HS-5 (cell line): ENCODE measurements around the gene PGLYRP1.

Experiments
- DNase-seq: peaks from one replicate; pipeline ENCODE4 v3.0.0-alpha.2; 2012; ENCODE audit warnings: low read depth

PGLYRP1 gene, protein sequence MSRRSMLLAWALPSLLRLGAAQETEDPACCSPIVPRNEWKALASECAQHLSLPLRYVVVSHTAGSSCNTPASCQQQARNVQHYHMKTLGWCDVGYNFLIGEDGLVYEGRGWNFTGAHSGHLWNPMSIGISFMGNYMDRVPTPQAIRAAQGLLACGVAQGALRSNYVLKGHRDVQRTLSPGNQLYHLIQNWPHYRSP

DNA sequence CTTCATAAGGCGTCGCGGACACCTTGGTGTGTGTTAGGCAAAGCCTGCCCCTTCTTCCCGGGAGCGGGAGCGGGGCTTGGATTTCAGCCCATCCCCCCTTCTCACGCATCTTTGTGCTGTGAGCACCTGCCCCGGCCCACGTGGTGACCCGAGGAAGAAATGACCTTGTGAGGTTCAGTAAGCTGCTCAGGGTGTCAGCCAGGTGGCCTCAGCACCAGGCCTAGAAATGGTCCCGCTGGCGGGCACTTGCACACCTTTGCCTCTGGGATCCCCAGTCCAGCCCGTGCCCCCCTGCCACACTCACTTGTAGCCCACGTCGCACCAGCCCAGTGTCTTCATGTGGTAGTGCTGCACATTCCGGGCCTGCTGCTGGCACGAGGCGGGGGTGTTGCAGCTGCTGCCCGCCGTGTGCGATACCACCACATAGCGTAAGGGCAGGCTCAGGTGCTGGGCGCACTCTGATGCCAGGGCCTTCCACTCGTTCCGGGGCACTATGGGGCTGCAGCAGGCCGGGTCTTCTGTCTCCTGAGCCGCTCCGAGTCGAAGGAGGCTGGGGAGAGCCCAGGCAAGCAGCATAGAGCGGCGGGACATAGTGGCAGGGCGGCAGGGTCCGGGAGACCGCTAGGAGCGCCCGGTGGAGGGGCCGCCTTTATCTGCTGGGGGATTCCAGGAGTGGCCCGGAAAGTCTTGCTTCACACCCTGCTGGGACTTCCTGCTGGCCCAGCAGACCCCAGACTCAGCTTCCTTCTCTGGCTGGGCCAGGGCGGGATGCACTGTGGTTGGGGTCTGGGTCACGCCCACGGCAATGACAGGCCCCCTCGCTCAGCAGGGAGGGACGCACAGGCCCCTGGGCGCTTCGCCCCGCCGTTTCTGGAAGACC, at the start of gene PGLYRP1:
Gene PGLYRP1 (minus strand): TSS at position 623 of the 880 bp plus-strand sequence. CDS start 32 bp downstream, at position 591.
- DNase-seq, result no peak

DNA sequence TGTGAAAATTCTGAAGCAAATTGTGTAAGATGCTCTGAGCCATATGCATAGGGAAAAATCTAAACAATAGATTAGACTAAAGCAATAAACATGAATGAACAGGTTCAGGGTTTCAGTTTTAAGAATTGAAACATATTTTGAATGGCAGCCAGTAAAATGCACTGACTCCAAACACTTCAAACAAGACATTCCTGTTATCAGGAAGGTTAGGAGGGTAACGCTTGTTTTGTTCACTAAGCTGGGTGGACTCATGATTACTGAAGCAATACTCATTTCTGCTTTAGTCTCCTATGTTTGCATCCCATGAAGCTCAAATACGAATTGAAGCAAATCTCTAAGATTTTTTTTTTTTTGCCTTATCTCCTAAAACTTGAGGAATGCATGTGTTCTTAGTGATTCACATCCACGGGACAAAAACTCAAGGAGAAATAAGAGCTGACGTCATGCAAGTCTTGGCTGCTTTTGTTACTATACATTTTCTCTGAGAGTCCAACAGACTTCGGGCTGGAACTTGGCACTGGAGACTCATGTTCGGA, 47.0 kb upstream of the PGLYRP1 start:
- peak; percentile 93 for DNase-seq

DNA sequence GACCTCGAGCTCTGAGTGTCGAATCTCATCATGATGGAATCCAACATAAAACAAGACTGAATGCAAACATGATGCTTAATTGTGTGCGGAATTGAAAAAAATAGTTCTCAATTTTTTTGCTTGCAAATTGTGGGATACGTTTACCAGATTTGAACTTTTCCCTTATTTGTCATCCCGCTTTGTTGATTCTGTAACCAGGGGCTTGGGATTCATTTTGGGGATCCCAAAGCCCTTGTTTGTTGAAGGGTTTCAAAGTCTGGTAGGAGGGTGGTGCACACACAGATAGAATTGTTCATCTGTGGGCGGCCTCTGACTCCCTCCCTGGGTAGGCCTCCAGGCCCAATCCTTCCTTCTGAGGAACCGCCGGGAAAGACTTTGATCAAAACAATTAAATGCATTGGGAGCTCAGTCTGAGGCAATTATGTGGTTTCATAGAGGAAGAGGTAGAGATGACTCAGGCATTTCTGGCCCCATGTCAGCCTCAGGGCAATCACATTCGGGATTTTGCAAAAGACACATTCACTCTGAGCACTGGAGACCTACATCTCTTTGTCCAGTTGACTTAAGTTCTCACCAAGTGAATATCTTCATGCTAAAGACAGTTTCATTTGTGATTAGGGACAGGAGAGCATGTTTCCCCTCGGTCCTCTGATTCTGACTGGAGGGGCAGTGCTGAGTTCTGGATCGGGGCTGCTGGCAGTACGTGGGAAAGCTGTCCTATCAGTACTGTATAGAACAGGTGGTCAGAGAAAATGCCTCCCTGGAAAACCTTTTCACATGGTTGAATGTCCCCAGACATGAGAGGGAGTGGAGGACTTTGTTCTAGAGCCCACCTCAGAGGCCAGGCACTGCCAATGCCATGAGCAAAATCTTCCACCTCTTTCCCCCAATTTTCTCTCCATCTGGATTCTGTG, 45.7 kb upstream of the PGLYRP1 start:
- peak; percentile 90 for DNase-seq

DNA sequence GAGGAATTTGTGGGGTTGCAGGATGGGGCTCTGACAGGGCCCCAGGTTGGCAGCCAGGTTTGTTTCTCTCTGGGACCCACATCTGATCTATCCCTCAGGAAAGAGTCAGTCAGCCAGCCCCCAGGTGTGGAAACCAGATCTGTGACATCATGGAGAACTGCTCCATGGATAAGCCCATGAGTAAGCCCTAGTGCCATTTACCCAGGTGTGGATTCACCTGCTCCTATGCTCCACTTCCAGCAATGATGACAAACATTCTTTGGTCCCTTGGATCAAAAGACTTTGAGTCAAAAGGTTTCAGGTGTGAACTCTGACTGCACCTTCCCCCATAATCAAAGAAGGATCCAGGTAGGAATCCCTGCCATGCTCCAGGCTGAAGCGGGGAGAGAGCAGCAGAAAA, 44.8 kb upstream of the PGLYRP1 start:
- DNase-seq, result no peak

DNA sequence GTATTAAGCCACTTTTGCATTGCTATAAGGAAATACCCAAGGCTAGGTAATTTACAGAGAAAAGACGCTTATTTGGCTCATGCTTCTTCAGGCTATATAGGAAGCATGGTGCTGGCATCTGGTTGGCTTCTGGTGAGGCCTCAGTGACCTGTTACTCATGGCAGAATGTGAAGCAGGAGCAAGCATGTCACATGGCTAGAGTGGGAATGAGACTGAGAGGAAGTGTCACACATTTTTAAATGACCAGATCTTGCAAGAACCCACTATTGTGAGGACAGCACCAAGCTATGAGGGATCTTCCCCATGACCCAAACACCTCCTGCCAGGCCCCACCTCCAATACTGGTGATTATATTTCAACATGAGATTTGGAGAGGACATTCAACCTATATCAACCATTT, 43.6 kb upstream of the PGLYRP1 start:
- DNase-seq, result no peak

DNA sequence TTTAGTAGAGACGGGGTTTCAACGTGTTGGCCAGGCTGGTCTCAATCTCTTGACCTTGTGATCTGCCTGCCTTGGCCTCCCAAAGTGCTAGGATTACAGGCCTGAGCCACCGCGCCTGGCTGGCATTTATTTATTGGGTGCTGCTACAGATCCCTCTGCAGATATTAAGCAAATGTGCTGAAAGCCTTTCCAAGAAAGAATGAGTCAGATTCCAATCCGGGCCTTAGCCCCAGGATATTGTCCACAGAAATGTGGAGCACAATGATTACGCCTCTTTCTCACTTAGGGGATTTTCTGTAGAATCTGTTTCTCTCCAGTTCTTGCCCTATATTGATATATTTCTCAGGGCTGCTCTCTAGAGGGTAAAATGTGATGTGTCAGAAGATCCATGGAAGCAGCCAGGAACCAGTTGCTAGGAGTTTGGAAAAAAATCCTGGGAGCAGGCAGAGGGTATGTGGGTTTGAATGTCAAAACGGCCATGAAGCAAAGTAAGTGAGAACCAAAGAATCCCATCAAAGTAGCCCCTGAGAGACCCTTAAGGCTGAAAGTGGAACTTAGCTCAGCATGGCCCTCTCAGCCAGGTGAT, 42.7 kb upstream of the PGLYRP1 start:
- no peak for DNase-seq

DNA sequence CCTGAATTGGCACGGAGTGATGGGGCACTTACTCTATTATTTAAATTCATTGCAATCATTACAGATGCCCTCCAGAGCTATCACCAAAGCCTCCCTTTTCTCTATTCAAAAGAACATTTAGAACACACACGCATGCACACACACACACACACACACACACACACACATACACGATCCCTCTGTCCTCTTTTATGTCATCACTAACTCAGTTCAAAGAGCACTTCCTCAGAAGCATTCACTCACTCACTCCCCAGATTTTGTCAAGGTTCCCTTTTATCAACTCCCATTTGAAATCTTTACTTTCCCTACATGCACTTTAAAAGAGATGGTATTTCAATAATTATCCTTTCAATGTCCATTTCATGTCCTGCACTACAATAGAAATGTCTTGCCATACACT, 40.3 kb upstream of the PGLYRP1 start:
- no peak for DNase-seq

DNA sequence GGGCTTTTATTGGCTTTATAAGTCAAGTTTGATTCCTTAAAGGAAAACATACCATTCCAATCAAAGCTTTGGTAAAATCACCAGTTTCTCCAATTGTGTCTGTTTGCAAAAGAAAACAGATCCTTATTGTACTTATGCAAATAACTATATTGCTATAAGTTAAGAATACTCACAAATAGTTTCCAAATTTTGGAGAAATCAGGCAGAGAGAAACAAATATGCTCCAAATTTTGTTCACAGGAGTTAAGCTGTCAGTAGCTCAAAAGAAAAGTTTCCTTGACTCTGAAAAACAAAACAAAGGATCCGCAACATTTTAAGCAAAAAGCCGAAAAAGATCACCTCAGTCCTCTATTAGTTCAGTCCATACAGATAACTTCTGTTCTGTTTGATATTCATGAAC, 37.2 kb upstream of the PGLYRP1 start:
- no peak for DNase-seq

DNA sequence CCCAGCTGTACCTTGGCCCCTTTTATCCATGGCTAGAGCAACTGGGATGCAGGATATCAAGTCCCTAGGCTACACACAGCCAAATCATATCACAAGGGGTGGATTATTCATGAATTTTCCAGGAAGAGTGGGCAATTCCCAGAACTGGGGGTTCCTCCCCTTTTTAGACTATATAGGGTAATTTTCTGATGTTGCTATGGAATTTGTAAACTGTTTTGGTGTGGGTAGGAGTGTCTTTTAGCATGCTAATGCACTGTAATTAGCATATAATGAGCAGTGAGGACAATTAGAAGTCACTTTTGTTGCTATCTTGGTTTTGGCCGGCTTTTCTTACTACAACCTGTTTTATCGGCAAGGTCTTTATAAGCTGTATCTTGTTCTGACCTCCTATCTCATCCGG, 35.9 kb upstream of the PGLYRP1 start:
- DNase-seq, result no peak

DNA sequence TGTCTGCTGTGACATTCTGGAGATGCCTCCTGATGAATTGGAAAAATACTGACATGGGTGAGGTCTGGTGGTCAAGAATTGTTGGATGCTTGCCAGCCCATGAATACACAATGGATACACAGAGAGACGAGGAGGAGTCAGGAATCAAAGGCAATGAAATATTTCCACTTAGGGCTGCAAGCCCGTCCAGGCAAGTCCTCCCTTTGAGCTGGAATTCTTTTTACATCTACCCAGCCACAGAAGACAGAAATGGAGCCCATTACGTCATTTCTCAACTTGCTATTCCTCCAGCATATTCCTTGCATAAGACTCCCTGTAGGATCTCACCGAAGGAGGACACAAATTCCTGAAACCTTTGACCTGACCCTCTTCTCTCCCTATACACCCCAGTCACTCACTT, 33.7 kb upstream of the PGLYRP1 start:
- no peak for DNase-seq

DNA sequence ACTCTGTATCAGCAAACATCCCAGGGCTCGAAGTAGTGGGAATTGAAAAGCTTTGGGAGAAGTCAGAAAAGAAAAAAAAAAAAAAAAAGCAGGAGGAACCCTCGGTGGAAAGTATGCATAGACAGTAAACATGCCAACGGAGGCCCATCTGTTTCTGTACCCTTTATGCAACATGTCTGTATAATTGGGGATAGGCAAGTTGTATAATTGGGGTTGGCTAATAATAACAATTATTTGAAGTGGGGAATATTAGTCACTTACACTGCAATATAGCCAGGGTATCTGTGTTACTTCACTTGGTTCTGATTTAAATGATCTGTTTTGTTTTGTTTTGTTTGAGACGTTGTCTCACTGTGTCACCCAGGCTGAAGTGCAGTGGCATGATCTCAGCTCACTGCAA, 30.0 kb upstream of the PGLYRP1 start:
- no peak for DNase-seq

DNA sequence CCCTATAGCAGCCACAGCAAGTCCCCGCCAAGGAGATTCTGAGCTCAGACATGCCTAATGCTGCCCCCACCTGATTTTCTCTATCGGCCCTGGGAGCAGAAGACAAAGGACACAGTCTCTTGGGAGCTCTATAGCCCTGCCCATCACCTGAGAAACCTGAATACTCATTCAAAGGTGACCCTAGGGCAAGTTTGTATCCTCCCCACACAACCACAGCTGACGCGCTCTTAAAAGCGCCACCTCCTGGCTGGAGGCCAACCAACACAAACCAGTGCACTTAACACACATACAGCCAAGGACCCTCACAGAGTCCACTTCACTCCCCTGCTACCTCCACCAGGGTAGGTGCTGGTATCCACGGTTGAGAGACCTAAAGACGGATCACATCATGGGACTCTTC, 26.7 kb upstream of the PGLYRP1 start:
- no peak for DNase-seq

DNA sequence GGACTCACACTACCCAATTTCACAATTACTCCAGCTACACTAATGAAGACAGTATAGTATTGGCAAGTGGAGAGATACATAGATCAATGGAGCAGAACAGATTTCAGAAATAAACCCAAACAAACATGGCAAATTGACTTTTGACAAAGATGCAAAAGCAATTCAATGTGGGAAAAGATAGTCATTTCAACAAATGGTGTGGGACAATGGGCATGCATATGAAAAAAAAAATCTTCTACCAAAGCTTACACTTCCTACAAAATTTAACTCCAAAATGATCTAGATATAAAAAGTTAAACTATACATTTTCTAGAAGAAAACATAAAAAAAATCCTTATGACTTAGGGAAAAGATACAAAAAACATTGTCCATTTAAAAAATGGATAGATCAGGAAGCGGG, 20.7 kb upstream of the PGLYRP1 start:
- DNase-seq, result no peak

DNA sequence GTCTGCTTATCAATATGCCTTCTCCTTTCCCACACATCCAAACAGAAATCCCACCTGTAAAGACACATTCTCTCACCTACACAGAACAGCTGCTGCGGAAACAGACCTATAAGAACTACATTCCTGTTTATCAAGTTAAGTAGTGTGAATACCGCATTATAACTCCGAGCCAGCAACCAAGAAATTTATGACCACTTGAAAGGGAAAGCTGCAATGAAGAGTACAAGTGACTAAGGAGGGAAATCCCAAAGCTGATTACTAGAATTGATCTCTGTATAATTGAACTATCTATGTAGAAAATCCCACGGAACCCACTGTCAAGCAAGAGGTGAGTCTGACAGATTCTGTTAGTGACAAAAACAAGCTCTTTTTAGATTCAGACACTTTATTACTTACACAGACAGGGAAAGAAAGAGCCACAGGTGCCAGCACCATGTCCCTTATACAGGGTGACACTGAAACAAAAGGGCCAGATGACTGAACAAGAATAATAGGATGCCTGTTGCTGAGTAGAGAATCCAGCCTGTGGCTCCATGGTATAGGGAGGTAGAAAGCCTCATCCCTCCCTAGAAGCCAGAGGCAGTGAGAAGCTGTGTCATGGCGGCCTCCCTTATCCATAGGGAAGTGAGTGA, 19.5 kb upstream of the PGLYRP1 start:
- DNase-seq, result no peak

DNA sequence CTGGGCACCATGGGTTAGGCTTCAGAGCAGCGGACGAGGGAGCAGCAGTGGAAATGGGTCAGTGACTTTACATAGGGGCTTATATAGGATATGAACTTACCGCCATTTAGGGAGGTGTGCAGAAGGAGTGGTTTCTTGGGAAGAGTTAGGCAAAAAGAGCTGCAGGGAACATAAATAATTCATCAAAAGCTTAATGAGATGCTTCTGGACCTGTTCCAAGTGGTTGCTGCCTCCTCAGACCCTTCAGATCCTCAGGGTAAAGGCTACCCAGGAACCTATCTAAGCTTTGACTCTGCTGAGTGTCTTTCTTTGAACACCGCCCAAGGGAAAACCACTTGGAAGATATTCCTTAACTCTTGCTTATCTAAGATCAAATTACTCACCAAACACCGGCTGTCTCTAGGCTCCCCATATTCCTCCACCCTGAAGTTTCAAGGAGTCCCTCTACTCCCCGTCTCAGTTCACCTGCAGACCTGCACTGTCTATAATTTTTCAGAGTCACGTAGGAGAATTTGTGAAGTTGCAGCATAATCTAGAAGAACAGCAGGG, 18.2 kb upstream of the PGLYRP1 start, which contains the start of gene IGFL4:
Gene IGFL4 (minus strand): TSS at position 51 of the 549 bp plus-strand sequence. CDS start 40 bp downstream, at position 11.
- DNase-seq, result no peak

DNA sequence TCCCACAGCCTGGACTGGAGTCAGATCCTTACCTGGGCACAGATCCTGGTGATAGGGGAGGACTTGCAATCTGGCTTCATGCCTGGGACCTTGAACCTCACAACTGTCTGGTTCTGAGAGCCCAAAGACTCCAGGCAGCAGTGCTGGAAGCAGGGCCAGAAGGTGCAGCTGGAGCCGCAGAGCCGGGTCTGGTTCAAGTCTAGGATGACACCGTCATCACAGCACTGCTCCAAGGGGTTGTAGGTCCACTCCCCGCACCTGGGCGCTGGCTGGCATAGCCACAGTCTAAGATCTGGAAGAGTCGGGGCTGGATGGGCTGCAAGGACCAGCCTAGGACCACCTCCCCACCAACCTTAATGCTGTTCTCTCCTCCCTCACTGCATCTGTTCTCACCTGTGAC, 17.3 kb upstream of the PGLYRP1 start:
- no peak for DNase-seq

DNA sequence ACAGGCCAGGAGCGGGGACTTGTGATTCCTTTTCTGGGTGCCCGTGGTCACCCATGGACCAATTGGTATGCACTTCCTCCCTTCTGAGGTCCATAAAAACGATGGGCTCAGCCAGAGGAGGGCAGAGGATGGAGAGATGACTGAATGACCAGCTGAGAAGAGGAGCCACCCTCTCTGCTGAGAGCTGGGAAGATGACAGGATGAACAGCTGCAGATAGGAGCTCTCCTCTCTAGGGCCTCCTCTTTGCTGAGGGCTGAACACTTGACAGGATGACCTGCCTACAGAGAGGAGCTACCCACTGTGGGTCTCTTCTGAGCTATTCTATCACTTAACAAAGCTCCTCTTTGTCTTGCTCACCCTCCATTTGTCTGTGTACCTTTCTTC, 13.9 kb upstream of the PGLYRP1 start:
- no peak for DNase-seq

DNA sequence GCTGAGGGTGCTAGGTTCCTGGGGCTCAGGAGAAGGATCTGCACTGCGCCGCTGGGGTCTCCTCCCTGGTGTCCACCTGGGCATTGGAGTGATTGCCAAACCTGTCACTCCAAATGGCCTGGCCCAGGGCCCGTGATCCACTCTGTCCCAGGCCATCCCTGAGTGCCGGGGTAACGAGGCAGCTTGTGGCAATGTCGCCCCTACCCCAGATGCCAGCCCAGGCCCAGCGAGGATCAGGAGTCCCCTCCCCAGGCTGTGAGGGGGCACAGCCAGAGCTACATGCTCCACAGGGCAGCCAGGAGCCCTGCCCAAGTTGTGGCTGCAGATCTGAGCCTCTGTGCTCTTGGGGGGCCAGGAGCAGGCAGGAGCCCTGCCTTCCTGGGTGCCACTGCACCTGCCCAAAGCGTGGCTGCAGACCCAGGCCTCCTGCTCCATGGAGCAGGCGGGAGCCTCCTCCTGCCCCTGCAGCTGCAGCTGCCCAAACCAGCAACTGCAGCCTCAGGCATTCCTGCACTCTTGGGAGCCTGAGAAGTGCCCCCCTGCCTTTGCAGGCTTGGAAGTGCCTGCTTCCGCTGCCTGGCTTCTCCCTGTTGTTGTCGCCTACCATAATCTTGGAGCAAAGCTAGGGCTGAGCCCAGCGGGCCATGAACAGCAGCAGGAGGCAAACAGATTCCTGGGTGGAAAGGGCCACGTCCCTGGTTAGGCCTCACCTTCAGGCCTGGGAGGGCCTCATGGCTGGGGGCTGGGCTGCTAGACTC, 13.3 kb upstream of the PGLYRP1 start:
- no peak for DNase-seq

DNA sequence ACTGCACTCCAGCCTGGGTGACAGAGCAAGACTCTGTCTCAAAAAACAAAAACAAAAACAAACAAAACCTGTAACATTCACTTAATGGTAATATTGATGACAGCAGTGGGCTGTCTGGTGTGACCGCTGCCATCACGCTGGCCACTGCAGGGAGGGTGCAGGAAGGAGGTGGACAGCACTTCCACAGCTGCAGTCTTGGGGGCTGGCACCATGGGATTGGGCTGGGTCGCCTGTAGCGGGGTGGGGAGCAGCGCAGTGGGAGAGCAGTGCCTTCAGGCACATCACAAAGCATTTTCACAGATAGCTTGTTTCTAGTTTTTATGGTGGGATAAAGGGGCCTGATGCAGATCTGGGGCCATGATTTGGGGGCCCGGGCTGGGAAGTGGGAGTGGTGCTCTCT, 12.7 kb upstream of the PGLYRP1 start:
- DNase-seq, result no peak

DNA sequence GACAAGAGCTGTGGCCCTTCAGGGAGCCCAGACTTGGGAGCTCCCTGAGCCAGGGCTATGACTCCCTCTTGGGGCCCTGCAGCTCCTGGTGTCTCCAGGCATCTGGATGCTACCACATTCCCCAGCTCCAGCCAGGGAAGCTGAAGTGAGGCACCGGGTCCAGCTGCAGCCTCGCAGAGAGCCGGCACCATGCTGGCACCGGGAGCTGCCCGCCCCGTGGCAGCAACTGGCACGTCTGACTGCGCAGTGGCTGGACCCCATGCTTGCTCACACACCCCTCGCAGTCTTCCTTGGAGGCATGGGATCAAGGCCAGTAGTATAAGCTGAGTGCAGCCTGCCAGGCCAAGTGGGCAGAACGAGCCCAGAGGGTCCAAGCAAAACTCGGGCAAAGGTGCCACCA, 10.5 kb upstream of the PGLYRP1 start:
- no peak for DNase-seq
